Activated B cell treated with CpG ODN at 0.5 μM for 24 hours (primary cell): Measurements from ENCODE around the gene TLE2. TPM values are rescaled to one million over a fixed set of nuclear protein-coding genes. Genes with fewer than 3 reads are reported as not detected.

Experiments used
- ATAC-seq: fragments of 200-7000 bp; cut with Tn5 transposase; one replicate; pipeline ENCODE4 v1.10.0; 2021; ENCODE audit warnings: low read depth, mild to moderate bottlenecking, moderate library complexity
- CTCF ChIA-PET: fragments of 350-600 bp; sonication (Branson Sonifier 250); formaldehyde crosslinking; loops from one replicate; lab custom pipeline; 2021; ENCODE audit warnings: antibody characterized with exemption; lab: Charles Lee
- POLR2A ChIA-PET: fragments of 350-600 bp; sonication (Branson Sonifier 250); formaldehyde crosslinking; loops from one replicate; lab custom pipeline; 2021; ENCODE audit warnings: antibody characterized with exemption; lab: Charles Lee
- DNase-seq: peaks from one replicate; pipeline ENCODE4 v3.0.0; 2022
- H3K27ac Mint-ChIP-seq: one replicate; pipeline ENCODE4 v1.8.0; 2020; ENCODE audit warnings: mixed read lengths
- H3K27me3 Mint-ChIP-seq: one replicate; pipeline ENCODE4 v1.8.0; 2021; ENCODE audit warnings: mixed read lengths
- H3K36me3 Mint-ChIP-seq: one replicate; pipeline ENCODE4 v1.8.0; 2021; ENCODE audit warnings: low read depth, mixed read lengths
- H3K4me1 Mint-ChIP-seq: one replicate; pipeline ENCODE4 v1.8.0; 2021; ENCODE audit warnings: mixed read lengths
- H3K4me3 Mint-ChIP-seq: one replicate; pipeline ENCODE4 v1.8.0; 2020; ENCODE audit warnings: mild to moderate bottlenecking, mixed read lengths
- H3K9me3 Mint-ChIP-seq: one replicate; pipeline ENCODE4 v1.8.0; 2020; ENCODE audit warnings: mixed read lengths
- CTCF ChIP-seq: fragments of 200-600 bp; IDR thresholded peaks from one replicate; pipeline ENCODE4 v1.8.0; 2022; ENCODE audit warnings: antibody characterized with exemption, mild to moderate bottlenecking
- intact Hi-C: fragments of 100-400 bp; cut with micrococcal nuclease; formaldehyde crosslinking; loops from one replicate; pipeline ENCODE4 v1.15.1; 2024
- total RNA-seq: library from RNA; stranded (reverse); gene quantifications from 2 replicates; pipeline ENCODE4 v1.2.3, GENCODE V29; 2022

Gene TLE2
- total RNA-seq, 1 donor from 2014 or later: 0.58 TPM

DNA sequence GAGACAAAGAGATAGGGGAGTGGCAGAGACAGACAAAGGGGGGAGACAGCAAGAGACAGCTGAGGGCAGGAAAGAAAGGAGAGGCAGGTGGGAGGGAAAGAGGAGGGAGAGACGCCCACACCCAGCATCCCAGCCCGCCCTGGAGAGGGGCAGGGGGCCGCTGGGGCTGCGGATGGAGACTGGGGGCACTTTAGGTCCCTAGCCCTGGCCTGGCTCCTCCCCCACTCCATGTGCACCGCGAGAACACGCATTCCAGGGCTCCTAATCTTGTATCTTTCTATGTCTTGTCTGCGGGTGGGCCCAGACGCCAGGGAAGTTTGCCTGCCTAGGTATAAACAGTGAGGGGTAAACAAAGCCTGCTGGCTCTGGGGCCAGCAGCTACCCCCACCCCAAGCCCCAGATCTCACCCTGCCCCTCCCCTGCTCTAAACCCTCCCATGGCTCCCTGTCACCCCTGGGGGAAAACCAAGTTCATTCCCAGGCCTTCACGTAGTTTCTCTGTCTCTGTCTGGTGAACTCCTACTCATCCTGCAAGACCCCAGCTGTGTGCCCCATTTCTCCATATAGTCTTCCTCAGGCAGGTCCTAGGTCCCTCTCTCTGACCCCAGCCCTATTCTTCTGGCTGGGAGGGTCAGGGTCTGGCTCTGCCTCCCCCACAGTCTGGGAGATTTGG lies 27.5 kb upstream of the TLE2 start:
- POLR2A ChIA-PET: interaction anchor here (0.7 kb wide), 1 partner anchor 20 kb away, joined by 3 read pairs; no protein-coding TSS in a partner anchor
- Mint-ChIP-seq H3K27me3 (no peaks in the 10 kb centered on the region), H3K27ac (no peak overlapping the region)

GRCh38 chr19:3055741-3056416 lies 26.8 kb upstream of the TLE2 start:
- TF ChIP-seq CTCF: no peak
- no peak for DNase-seq
- no peak for ATAC-seq
- peaks cover 35% of the 10 kb centered on the region for H3K4me1 Mint-ChIP-seq
- no peaks in the 10 kb centered on the region for H3K27me3 Mint-ChIP-seq
- ChIA-PET POLR2A (interaction anchor here (0.6 to 2.3 kb wide), 2 partner anchors 20 to 231 kb away, joined by 5 to 9 read pairs; no protein-coding TSS in a partner anchor), CTCF (no interaction called here)
- H3K4me3 Mint-ChIP-seq: no peak overlapping the region
- no peaks in the 10 kb centered on the region for H3K9me3 Mint-ChIP-seq
- H3K36me3 Mint-ChIP-seq: peaks cover 57% of the 10 kb centered on the region
- intact Hi-C loops: no loop called here
- H3K27ac Mint-ChIP-seq: no peak overlapping the region

More for the DNA sequence above, 27.5 kb upstream of the TLE2 start:
- no peak overlapping the region for H3K4me3 Mint-ChIP-seq
- peaks cover 37% of the 10 kb centered on the region for H3K4me1 Mint-ChIP-seq
- TF ChIP-seq CTCF: no peak
- ATAC-seq (no peak), DNase-seq (no peak)
- H3K36me3 Mint-ChIP-seq: peaks cover 58% of the 10 kb centered on the region
- intact Hi-C loops: no loop called here
- CTCF ChIA-PET: no interaction called here
- H3K9me3 Mint-ChIP-seq: no peaks in the 10 kb centered on the region

- H3K4me1 Mint-ChIP-seq: peaks cover 29% of the 10 kb centered on the region
- intact Hi-C loops: no loop called here
- no peak overlapping the region for H3K27ac Mint-ChIP-seq
- POLR2A ChIA-PET: interaction anchor here (0.6 to 2.3 kb wide), 3 partner anchors 17 to 232 kb away, joined by 3 to 9 read pairs (median 5); no protein-coding TSS in a partner anchor
- H3K9me3 Mint-ChIP-seq: no peaks in the 10 kb centered on the region
- H3K27me3 Mint-ChIP-seq: no peaks in the 10 kb centered on the region
- no peak overlapping the region for H3K4me3 Mint-ChIP-seq
- ATAC-seq (no peak), DNase-seq (no peak)
- peaks cover 53% of the 10 kb centered on the region for H3K36me3 Mint-ChIP-seq
- TF ChIP-seq CTCF: no peak
- CTCF ChIA-PET: no interaction called here
These were observed 26.1 kb upstream of the TLE2 start for GRCh38 chr19:3054972-3055740.

DNA sequence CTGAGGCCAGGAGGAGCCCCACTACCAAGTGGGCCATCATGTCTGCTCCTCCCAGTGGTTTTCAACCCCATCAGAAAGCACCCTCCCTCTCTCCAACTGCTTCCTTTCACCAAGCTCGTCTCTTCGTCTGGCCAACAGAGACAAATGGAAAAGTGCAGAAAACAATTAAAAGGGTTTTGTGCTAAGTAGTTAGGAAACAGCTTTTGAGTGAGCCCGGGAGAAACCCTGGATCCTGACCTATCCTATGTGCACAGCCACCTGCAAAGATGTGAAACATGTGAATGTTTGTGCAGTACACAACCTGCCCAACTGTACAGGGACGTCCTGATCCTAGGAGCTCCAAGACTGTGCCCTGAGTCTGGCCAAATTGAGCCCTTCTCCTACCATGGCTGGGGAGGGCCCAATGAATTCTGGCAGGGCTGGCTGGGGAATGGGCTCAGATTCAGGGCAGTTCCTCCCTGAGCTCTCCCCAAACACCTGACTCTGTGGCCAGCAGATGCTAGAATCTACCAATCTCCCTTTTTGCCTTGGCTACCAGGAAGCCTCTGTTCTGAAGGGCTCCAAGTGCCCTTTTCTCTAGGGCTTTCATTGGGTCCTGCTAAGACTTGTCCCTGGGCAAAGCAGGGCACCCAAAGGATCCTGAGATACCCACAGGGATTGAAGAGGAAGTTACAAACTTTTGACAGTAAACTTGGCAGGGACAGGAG lies 25.3 kb upstream of the TLE2 start:
- CTCF ChIA-PET: interaction anchor here (1.1 kb wide), 1 partner anchor 20 kb away, joined by 4 read pairs; no protein-coding TSS in a partner anchor
- no peak for TF ChIP-seq CTCF
- ATAC-seq (no peak), DNase-seq (no peak)
- peaks cover 22% of the 10 kb centered on the region for H3K4me1 Mint-ChIP-seq
- POLR2A ChIA-PET: interaction anchor here (0.5 to 2.3 kb wide), 5 partner anchors 12 to 92 kb away, joined by 3 to 9 read pairs (median 3); no protein-coding TSS in a partner anchor
- no peaks in the 10 kb centered on the region for H3K27me3 Mint-ChIP-seq
- intact Hi-C loops: no loop called here
- H3K36me3 Mint-ChIP-seq: peaks cover 46% of the 10 kb centered on the region
- no peak overlapping the region for H3K4me3 Mint-ChIP-seq
- H3K27ac Mint-ChIP-seq: no peak overlapping the region
- no peaks in the 10 kb centered on the region for H3K9me3 Mint-ChIP-seq
